DMS114 treated with DMSO at 0.1 percent for 48 hours (cell line): Measurements from ENCODE around the gene GPR155.
A peak's percentile ranks its signal among the peaks of the same experiment; 100 is the strongest.
"Not testable (repeated sequence)": the region's sequence is repeated elsewhere in the genome, so short reads cannot be mapped to it uniquely, and the experiment has no call there.

ENCODE experiments used
- DNase-seq: peaks from one replicate; lab custom pipeline; 2025; ENCODE audit not compliant: unreplicated experiment; lab: John Stamatoyannopoulos, UW

The GPR155 gene

GRCh38 chr2:174439323-174439722 lies 47.5 kb downstream of the GPR155 start:
- no peak for DNase-seq

- no peak for DNase-seq
These were observed 48.5 kb downstream of the GPR155 start for GRCh38 chr2:174438146-174438886.

GRCh38 chr2:174436351-174436750 lies 50.5 kb downstream of the GPR155 start:
- DNase-seq, result no peak

GRCh38 chr2:174431902-174432301 lies 54.9 kb downstream of the GPR155 start:
- no peak for DNase-seq

GRCh38 chr2:174430066-174430465 lies 56.8 kb downstream of the GPR155 start:
- DNase-seq, result no peak

DNA sequence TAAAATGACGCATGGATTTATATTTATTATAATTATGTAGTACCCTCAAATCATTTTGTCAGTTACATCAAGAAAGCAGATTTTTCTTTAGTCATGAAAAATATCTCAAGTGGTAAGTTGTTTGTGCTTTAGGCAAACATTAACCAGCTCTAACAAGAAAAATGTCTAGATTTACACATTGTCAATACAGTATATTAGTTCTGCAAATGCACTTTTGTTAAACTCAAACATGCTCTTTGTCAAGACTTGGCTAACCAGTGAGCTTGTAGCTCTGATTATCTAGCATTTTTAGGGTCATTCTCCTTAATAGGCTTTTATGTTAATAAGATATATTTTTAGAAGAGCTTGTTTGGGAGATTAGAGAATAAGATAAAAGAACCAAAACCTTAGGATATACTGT lies 58.6 kb downstream of the GPR155 start:
- no peak for DNase-seq

DNA sequence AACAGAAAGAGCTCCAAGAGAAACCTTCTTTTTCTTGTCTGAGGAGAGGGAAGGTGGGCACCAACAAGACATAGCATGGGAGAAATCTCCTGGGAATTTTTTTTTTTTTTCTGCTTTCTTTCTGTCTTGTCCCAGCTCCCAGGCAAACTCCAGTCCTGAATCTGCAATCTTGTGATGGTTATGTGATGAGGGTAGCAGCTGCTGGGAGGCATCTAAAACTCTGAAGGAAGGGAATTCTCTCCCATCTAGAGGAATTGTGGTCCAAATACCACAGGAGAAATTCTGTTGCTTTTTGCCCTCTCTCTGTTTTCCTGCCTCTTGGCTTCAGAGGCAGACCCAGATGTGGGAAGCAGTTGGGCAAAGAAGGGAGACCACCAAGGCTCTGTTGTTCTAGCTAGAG lies 74.6 kb downstream of the GPR155 start:
- DNase-seq, result no peak

- not testable (repeated sequence) for DNase-seq
These were observed 76.8 kb downstream of the GPR155 start for GRCh38 chr2:174410039-174410438.

DNA sequence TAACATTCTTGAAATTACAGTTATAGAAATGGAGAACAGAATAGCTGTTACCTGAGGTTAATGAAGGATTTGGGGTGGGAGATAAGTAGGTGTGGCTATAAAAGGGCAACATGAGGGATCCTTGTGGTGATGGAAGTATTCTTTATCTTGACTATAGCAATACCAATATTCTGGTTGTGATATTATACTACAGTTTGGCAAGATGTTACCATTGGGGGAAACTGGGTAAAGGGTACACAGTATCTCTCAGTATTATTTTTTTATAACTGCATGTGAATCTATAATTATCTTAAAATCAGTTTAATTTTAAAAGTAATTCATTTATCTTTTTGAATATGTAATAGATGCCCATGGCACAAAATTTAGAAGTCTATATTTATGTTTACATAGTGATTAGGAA lies 83.2 kb downstream of the GPR155 start:
- no peak for DNase-seq

DNA sequence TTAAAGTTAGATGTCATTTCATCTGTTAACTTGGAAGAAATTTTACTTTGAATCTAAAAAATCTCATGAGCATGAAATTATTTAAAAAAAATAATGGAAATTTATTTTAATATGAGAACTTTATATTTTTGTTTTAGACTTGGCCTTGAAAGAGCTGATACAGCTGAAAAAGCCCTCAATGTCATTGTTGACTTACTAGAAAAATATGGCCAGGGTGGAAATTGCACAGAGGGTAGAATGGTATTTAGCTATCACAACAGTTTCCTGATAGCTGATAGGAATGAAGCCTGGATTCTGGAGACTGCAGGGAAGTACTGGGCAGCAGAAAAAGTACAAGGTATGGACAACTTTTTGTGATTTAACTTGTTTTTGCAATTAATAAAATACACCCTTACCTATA lies 86.0 kb downstream of the GPR155 start:
- no peak for DNase-seq

DNA sequence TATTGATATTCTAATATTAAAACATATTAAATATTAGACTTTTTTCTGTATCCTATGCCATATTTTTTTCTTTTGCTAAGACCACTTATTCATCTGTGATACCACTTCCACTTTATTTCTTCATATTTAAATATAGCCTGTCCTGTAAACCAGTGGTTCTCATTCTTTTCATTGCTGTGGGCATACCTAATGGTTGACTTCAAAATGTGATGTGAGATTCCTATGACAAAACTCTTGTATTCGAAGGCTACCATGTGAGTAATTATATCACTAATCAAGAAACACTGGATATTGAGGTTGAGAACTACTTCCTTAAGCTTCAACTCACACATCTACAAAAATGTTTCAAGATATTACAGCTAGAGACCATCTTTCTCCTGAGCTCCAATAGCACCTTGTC lies 87.7 kb downstream of the GPR155 start:
- no peak for DNase-seq

DNA sequence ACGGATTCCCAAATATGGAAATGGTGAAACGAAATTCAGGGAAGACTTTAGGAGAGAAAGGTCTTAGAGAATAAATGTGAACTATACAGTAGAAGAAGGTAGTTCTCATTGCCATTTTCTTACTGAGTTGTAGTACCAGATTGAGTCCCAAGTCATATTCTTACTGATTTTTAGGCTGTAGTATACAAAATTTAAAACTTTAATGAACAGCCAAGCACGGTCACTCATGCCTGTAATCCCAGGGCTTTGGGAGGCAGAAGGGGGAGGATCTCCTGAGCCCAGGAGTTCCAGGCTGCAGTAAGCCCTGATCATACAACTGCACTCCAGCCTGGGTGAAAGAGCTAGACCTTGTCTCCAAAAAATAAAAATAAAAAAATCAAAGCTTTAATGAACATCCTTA lies 89.1 kb downstream of the GPR155 start:
- DNase-seq, result no peak

- no peak for DNase-seq
These were observed 90.7 kb downstream of the GPR155 start for GRCh38 chr2:174395969-174396630.

DNA sequence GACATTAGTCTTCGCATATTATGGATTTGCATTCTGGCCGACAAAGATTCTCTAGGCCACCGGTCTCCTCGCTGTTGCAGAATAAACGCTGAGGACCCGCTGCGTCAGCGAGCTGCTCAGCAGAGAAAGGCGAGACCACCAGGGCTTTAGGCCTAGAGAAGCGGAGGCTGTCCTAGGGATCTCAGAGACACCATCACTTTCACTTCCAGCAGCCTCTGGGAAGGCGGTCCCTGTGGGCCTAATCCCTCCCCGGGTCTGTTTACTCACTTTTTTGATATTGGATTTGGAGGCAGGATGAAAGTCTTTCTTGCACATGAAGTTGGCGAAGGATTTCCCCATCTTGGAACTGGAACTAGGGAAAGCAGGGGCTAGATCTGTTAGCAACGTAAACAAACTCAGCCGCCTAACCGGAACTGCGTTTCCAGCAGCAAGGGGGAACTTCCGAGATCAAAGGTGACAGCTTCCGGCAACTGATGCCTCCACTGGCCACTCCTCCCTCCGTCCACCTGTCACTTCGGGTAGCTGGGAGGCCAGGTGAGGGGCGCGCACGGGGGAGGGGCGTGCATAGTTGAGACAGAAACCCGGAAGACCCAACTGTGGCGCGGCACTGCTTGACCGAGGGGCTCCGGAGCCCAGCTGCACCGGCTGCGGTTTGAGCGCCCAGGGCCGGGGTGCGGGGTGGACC lies 91.4 kb downstream of the GPR155 start, which contains the start of gene SCRN3:
Gene SCRN3 (plus strand): TSS at position 447 of the 685 bp plus-strand sequence. CDS start 2,554 bp downstream, outside the sequence.
- peak; percentile 46 for DNase-seq

DNA sequence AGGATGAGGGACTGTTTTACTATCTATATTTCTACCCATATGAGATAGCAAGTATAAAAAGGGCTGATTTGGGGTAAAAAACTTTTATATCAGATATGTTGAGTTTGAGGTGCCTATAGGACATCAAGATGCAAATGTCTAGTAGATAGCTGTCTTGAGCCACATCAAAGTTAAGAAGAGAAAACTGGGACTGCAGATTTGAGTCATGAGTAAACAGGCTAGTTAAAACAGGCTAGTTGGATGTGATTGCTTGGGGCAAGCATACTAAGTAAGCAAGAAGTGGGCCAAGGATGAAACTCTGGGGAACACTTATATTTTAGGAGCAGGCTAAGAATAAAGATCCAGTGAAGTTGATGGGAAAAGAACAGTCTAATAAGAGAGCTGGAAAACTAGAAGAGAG lies 94.1 kb downstream of the GPR155 start:
- DNase-seq, result no peak

GRCh38 chr2:174390303-174390702 lies 96.5 kb downstream of the GPR155 start:
- not testable (repeated sequence) for DNase-seq

DNA sequence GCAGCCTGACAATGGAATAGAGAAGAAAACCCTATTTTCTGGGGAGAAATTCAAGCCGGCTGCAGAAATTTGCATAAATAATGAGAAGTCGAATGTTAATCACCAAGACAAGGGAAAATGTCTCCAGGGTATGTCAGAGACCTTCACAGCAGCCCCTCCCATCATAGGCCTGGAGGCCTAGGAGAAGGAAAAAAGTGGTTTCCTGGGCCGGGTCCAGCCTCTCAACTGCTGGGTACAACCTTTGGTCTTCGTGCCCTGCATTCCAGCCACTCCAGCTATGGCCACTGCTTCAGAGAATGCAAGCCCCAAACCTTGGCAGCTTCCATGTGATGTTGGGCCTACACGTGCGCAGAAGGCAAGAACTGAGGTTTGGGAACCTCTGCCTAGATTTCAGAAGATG lies 97.3 kb downstream of the GPR155 start:
- DNase-seq, result no peak

DNA sequence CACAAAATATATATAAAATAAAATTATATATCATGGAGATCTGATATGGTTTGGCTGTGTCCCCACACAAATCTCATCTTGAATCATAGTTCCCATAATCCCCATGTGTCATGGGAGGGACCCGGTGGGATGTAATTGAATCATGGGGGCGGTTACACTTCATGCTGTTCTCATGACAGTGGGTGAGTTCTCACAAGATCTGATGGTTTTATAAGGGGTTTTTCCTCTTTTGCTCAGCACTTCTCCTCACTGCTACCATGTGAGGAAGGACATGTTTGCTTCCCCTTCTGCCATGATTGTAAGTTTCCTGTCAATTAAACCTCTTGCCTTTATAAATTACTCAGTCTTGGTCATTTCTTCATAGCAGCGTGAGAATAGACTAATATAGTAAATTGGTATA lies 98.1 kb downstream of the GPR155 start:
- DNase-seq, result not testable (repeated sequence)

DNA sequence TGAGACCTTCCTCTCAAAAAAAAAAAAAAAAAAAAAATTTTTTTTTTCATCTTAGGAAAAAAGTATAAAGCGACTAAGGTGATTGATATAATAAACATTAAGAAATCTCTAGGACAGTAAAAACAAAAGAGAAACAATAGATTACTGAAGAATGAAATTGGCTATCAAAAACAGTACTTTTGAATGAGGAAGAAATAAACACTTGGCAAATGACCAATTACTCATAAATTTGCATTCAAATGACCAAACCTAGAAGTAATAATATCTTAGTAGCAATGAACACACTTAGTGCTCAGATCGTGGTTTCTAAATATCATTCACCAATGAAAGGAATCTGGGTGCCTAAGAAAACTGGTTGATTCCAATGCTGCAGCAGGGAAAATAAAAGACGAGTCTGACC lies 101.6 kb downstream of the GPR155 start:
- DNase-seq, result no peak

GRCh38 chr2:174383796-174384195 lies 103.0 kb downstream of the GPR155 start:
- no peak for DNase-seq
